ENCODE data around the gene SFRP2. TPM values are rescaled to one million over a fixed set of nuclear protein-coding genes. Genes with fewer than 3 reads are reported as not detected.

SFRP2 gene
- total RNA-seq, 4 donors from 2014 or later, result 7.2 to 20.3 (median 18.7) TPM

GRCh38 chr4:153735906-153736461 is 52.9 kb downstream of the SFRP2 start:
- Histone ChIP-seq H3K4me3 (no peak overlapping the region), H3K4me1 (no peaks in the 10 kb centered on the region), H3K36me3 (no peaks in the 10 kb centered on the region), H3K9me3 (peaks cover 0 to under 1% (median 0%) of the 10 kb centered on the region in 4 donors), H3K27me3 (no peaks in the 10 kb centered on the region), H3K27ac (no peak overlapping the region)
- no peak for DNase-seq
- TF ChIP-seq, protein P1, sequence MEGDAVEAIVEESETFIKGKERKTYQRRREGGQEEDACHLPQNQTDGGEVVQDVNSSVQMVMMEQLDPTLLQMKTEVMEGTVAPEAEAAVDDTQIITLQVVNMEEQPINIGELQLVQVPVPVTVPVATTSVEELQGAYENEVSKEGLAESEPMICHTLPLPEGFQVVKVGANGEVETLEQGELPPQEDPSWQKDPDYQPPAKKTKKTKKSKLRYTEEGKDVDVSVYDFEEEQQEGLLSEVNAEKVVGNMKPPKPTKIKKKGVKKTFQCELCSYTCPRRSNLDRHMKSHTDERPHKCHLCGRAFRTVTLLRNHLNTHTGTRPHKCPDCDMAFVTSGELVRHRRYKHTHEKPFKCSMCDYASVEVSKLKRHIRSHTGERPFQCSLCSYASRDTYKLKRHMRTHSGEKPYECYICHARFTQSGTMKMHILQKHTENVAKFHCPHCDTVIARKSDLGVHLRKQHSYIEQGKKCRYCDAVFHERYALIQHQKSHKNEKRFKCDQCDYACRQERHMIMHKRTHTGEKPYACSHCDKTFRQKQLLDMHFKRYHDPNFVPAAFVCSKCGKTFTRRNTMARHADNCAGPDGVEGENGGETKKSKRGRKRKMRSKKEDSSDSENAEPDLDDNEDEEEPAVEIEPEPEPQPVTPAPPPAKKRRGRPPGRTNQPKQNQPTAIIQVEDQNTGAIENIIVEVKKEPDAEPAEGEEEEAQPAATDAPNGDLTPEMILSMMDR (IDR thresholded peaks at IDR 0.05), result no peak
- TF ChIP-seq POLR2A (IDR thresholded peaks at IDR 0.05), result no peak

GRCh38 chr4:153733751-153734448 is 55.0 kb downstream of the SFRP2 start:
- Histone ChIP-seq H3K4me3 (no peak overlapping the region), H3K27ac (no peak overlapping the region), H3K4me1 (no peaks in the 10 kb centered on the region), H3K27me3 (no peaks in the 10 kb centered on the region), H3K9me3 (no peaks in the 10 kb centered on the region), H3K36me3 (no peaks in the 10 kb centered on the region)
- no peak for DNase-seq
- TF ChIP-seq POLR2A (IDR thresholded peaks at IDR 0.05), result no peak
- TF ChIP-seq, protein P1 (IDR thresholded peaks at IDR 0.05), result no peak

DNA sequence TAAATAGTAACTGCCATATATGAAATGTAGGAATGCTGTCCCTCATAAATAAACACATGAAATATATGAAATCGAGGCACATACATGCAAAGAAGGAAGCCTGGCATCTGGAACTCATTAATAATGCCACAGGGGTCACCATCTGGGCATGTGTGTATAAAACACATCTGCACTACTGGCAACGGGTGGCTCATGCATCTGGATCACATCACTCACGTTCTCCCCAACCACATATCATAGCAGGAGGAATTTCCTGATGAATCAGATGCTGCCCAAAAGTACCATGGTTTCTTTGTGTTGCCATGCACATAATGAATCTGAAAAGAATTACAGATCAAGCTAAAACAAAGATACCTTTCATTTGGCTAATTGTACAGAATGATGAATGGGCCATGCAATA is 57.6 kb downstream of the SFRP2 start:
- Histone ChIP-seq H3K27me3 (no peaks in the 10 kb centered on the region), H3K9me3 (no peaks in the 10 kb centered on the region), H3K4me3 (no peak overlapping the region), H3K4me1 (no peaks in the 10 kb centered on the region), H3K27ac (no peak overlapping the region), H3K36me3 (no peaks in the 10 kb centered on the region)
- TF ChIP-seq, protein P1 (IDR thresholded peaks at IDR 0.05), result no peak
- no peak for TF ChIP-seq POLR2A (IDR thresholded peaks at IDR 0.05)
- DNase-seq, result no peak

Other genes with a start within 250 kb of the SFRP2 start
- 10 to 100 TPM in 2 of 4 donors, 1 to 10 TPM in 2; 4.7 to 13.8 (median 9.4) TPM for gene TLR2, start 104.8 kb downstream of the SFRP2 start, total RNA-seq
- not detected for gene RNF175, start 29.1 kb downstream of the SFRP2 start, total RNA-seq

Measured in Peyer's patch (tissue), 4 donors.